ENCODE data around the gene GNMT. TPM values are rescaled to one million over a fixed set of nuclear protein-coding genes. Genes with fewer than 3 reads are reported as not detected.

Gene GNMT
- total RNA-seq, 1 donor from 2014 or later: 0.20 TPM

DNA sequence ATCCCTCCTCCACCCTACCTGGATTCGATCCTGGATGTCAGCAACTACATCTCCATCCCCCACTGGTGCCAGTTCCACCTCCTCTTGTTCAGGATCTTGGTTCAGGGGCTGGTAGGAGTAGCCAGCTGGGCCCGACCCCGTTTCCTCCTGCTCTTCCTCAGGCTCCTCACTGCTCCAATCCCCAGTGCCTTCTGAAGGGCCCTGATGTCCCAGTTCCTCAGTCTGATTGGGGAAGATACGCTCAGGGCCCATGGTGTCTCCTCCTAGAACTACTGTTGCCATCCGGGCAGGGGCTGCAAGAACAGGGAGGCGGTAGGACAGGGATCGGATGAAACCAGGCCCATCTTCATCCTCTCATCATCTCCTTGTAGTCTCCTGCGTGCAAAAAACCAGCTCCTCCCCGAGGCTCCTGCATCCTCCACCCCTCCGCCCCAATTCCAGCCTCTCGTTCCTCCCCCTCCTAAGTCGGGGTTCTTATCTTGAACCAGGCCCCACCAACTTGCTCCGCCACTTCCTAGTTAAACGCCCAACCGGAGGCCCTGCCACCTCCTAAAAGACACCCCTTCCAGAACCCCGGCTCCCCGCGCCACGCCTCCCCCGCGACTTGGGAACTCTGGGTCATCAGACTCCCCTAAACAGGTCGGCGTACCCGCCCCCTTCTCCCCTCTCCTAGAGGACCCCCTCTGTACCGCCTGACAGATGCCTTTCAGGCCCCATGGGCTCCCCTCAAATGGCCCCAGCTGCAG lies 52.7 kb downstream of the GNMT start:
- no peak for DNase-seq (ENCODE audit: low read depth)

Other genes with a start within 250 kb of the GNMT start
- 0.17 and 1.2 TPM in 2 replicates for gene PRPH2, start 238.2 kb upstream of the GNMT start, total RNA-seq
- 37.7 and 59.6 TPM in 2 replicates for gene TBCC, start 214.7 kb upstream of the GNMT start, total RNA-seq
- 2.4 and 8.2 TPM in 2 replicates for gene BICRAL, start 178.7 kb upstream of the GNMT start, total RNA-seq
- 150 and 177 TPM in 2 replicates for gene RPL7L1, start 81.1 kb upstream of the GNMT start, total RNA-seq
- gene PTCRA, start 44.7 kb upstream of the GNMT start, total RNA-seq: not detected in 2 replicates
- gene CNPY3, start 31.3 kb upstream of the GNMT start, total RNA-seq: 26.9 and 66.7 TPM in 2 replicates
- gene PEX6, start 18.4 kb downstream of the GNMT start, total RNA-seq: 46.0 and 80.8 TPM in 2 replicates
- 42.9 and 47.8 TPM in 2 replicates for gene PPP2R5D, start 23.8 kb downstream of the GNMT start, total RNA-seq
- gene MEA1, start 53.2 kb downstream of the GNMT start, total RNA-seq: 38.3 and 46.9 TPM in 2 replicates
- gene KLHDC3, start 53.5 kb downstream of the GNMT start, total RNA-seq: 60.7 and 111 TPM in 2 replicates
- 93.5 and 166 TPM in 2 replicates for gene RRP36, start 60.9 kb downstream of the GNMT start, total RNA-seq
- 28.0 and 45.0 TPM in 2 replicates for gene CUL7, start 93.1 kb downstream of the GNMT start, total RNA-seq
- 17.9 and 25.4 TPM in 2 replicates for gene MRPL2, start 98.7 kb downstream of the GNMT start, total RNA-seq
- gene KLC4, start 98.9 kb downstream of the GNMT start, total RNA-seq: 17.0 and 29.3 TPM in 2 replicates
- gene PTK7, start 115.6 kb downstream of the GNMT start, total RNA-seq: 81.3 and 141 TPM in 2 replicates
- gene SRF, start 210.5 kb downstream of the GNMT start, total RNA-seq: 14.2 and 20.9 TPM in 2 replicates
- gene CUL9, start 221.4 kb downstream of the GNMT start, total RNA-seq: 20.3 and 43.4 TPM in 2 replicates